Measurements from ENCODE around the gene SCT.

SCT gene

DNA sequence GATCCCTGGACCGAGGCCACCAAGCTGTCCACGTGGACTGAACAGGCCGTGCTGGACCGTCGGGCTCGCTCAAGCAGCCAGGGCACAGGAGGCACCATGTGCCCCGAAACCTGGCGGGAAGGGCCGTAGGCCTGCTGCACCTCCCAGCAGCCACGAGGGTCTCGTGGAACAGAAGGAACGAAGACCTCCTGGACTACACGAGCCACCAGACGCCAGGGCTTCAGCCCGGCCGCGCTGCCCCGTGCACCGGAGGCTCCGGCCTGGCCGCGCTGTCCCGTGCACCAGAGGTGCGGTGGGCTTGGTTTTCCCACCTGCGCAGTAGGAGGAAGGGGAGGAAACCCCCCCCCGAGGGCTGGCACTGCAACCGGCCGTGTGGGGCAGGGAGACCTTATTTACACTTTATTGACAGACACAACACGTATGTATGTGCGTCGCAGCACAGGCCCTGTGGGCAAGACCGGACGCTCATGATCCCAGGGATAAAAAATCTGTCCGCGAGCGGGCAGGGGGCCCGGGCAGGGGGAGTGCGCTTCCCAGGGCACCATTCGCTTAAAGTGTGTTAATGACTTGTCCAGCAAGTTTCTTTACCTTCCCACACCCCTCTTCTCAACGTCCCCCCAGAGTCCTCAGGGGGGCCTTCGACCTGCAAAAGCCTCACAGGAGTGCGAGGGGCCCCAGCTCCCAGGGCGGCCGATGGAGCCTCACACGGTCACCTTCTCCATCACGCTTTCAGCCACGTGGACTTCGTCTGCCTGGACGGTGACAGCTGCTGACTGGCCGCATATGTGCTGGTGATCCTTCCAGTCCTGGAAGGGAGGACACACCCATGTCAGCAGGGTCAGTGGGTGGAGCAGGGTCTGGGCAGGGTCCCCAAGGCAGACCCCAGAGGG is 17.1 kb upstream of the SCT start:
- no peak for DNase-seq

DNA sequence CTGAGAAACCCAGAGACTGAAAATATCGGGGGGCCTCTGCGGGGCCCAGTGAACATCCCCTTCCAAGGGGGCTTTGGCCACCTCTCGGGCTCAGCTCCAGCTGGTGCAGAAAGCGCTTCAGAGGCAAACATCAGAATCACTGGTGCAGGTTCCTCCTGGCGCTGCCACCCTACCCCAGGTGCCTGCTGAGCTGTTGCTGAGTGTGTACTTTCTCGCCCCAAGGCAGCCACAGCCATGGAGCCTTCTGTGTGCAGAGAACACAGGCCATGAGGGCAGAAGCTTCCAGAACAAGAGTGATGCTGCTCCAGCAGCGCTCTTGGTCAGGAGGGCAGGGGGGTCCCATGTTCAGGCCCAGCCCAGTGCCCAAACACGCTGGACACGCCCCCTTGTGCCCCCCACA is 16.4 kb upstream of the SCT start:
- DNase-seq: no peak

DNA sequence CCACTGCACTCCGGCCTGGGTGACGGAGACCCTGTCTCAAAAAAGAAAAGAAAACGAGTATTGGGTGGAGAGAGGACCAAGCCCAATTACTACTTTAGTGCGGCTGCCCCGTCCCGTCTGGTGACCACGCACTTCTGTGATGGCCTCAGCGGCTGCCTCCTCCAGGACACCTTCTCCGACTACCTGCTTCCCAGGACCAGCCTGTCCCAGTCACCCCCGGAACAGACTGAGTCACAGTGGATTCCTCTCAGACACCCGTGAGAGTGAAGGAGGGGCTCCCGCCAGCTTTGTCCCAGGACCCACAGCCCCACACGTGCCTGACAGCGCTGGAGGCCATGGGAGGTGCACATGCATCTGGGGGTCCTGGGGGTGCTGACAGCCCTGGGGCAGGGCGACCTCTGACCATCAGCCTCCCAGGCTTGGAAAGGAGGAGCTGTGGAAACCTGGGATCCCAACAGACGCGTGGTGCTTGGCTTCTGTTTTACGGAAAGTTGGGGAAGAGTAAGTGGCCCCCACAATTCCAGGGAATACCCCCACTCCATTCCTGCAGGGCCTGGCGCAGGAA is 14.9 kb upstream of the SCT start:
- no peak for DNase-seq

DNA sequence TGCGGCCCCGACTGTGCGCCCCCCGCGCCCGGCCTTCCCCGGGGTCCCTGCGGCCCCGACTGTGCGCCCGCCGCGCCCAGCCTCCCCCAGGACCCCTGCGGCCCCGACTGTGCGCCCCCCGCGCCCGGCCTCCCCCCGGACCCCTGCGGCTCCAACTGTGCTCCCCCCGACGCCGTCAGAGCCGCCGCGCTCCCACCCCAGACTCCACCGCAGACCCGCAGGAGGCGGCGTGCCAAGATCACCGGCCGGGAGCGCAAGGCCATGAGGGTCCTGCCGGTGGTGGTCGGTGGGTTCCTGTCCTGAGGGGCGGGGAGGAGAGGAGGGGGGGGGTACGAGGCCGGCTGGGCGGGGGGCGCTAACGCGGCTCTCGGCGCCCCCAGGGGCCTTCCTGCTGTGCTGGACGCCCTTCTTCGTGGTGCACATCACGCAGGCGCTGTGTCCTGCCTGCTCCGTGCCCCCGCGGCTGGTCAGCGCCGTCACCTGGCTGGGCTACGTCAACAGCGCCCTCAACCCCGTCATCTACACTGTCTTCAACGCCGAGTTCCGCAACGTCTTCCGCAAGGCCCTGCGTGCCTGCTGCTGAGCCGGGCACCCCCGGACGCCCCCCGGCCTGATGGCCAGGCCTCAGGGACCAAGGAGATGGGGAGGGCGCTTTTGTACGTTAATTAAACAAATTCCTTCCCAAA is 13.2 kb upstream of the SCT start:
- no peak for DNase-seq

DNA sequence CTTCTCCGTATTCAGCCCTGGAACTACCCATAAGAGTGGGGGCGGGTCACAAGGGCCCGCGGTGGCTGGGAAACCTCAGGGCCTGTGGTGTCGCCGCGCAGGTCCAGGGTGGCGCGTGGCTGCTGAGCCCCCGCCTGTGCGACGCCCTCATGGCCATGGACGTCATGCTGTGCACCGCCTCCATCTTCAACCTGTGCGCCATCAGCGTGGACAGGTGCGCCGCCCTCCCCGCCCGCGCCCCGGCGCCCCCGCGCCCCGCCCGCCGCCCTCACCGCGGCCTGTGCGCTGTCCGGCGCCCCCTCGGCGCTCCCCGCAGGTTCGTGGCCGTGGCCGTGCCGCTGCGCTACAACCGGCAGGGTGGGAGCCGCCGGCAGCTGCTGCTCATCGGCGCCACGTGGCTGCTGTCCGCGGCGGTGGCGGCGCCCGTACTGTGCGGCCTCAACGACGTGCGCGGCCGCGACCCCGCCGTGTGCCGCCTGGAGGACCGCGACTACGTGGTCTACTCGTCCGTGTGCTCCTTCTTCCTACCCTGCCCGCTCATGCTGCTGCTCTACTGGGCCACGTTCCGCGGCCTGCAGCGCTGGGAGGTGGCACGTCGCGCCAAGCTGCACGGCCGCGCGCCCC is 12.5 kb upstream of the SCT start:
- no peak for DNase-seq

DNA sequence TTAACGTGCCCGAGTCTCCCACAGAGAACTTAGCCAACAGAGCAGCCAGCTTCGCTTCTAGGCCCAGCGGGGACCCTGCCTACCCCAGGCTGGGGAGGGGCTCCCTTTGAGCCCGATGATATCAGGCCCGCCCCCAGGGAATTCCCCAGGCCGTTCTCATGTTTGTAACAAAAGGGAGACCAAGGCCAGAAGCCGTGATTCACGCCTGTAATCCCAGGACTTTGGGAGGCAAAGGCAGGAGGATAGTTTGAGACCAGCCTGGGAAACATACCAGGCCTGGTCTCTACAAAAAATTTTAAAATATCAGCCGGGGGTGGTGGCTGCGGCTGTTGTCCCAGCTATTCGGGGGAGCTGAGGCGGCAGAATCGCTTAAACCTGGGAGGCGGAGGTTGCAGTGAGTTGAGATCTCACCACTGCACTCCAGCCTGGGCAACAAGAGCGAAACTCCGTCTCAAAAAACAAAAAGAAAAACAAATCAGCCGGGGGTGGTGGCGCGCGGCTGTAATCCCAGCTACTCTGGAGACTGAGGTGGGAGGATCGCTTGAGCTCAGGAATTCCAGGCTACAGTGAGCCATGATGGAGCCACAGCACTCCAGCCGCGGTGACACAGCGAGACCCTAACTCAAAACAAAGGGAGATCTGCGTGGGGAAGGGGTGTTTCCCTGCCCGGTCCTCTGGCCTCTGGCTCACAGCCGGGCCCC is 11.8 kb upstream of the SCT start:
- DNase-seq: no peak

DNA sequence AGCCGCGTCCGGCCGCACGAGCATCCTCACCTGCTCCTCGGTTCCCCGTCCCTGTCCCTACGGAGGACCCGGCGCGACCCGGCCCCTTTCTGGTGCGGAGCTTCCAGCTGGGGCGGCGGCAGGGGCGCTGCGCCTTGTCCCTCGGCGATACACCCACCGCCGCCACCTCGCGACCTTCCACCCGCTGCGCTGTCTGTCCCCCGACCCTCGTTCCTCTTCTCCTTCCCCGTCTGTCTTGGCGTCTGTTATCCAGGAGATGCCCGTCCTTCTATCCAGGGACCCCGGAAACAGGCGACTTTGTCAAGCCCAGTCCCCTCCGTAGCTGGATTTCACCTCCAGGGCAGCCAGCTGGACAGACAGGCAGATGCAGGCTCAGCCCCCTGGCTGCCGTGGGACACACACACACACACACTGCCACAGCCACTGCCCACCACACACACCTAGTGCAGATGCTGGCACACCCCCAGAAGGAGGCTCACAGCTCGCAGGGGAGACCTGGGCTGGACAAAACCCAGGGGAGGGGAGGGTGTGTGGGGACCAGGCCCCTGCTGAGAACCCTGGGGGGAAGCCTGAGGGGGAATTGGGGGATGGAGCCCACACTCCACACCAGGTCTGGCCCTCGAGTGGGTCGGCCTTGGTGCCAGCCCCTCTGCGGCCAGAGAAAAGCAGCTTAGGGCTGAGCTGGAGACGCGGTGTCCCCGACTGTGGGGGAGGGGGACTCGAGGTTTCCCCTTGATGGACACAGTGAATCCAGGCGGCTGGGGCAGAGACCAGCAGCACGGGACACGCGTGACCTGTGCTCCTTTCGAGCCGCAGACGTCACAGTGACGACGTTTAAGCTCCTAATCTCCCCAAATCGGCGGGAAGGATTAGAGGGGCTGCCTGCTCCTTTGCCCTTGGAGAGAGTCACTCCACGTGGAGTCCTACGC is 10.9 kb upstream of the SCT start:
- no peak for DNase-seq

DNA sequence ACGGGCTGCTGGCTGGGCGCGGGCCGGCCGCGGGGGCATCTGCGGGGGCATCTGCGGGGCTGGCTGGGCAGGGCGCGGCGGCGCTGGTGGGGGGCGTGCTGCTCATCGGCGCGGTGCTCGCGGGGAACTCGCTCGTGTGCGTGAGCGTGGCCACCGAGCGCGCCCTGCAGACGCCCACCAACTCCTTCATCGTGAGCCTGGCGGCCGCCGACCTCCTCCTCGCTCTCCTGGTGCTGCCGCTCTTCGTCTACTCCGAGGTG is 10.3 kb upstream of the SCT start:
- no peak for DNase-seq

DNA sequence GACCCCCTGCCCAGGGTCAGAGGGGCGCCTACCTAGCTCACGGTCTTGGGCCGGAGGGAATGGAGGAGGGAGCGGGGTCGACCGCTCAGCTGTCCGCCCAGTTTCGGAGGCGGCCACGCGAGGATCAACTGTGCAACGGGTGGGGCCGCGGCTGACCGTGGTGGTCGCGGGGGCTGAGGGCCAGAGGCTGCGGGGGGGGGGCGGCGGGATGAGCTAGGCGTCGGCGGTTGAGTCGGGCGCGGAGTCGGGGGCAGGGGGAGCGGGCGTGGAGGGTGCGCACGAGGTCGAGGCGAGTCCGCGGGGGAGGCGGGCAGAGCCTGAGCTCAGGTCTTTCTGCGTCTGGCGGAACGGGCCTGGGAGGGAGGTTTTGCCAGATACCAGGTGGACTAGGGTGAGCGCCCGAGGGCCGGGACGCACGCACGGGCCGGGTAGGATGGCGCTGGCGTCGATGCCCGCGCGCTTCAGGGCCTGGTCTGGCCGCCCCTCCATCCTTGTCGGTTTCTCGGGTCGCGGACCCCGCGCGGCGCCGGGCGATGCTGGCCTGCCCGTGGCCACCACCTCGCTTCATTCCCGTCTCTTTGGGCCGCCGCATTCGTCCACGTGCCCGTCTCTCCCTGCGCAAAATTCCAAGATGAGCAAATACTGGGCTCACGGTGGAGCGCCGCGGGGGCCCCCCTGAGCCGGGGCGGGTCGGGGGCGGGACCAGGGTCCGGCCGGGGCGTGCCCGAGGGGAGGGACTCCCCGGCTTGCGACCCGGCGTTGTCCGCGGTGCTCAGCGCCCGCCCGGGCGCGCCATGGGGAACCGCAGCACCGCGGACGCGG is 9.7 kb upstream of the SCT start, which contains the start of gene DRD4:
Gene DRD4 (plus strand): TSS at position 759 of the 822 bp plus-strand sequence. CDS start 36 bp downstream, at position 795.
- no peak for DNase-seq

DNA sequence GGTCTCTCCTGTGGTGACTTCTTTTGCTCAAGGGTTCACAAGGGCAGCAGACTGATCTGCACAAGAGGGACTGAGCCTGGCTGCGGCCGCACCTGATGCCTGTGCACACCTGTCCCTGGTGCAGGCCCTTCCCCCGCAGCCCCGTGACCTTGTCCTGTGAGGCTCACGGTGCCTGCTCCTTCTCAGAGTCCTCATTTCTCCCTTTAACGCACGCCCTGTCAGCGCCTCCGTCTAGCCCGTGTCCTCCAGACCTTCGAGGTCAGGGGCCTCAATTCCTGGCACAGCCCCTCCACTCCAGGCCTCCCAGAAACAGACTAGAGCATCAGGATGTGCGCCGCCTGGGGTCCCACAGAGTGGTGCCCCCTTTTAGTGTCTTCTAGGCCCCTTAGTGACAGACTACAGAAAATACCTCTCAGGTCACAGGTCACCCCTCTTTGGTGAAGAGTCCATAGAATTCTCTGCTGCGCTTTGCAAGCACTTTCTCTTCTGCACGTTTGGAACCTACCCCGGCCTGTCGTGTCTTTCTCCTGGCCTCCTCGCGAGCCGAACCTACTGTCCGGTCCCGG is 9.0 kb upstream of the SCT start:
- DNase-seq: no peak

DNA sequence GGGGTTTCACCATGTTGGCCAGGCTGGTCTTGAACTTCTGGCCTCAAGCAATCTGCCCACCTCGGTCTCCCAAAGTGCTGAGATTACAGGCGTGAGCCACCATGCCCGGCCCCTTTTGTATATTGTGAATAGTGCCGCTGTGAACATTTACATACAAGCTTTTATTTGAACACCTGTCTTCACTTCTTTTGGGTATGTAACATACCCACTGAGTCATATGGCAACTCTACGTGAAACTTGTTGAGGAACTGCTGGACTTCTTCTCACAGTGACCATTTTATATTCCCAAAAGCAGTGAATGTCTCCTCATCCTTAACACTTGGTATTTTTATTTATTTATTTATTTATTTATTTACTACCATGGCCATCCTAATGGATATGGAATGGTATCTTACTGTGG is 3.9 kb upstream of the SCT start:
- DNase-seq: no peak

DNA sequence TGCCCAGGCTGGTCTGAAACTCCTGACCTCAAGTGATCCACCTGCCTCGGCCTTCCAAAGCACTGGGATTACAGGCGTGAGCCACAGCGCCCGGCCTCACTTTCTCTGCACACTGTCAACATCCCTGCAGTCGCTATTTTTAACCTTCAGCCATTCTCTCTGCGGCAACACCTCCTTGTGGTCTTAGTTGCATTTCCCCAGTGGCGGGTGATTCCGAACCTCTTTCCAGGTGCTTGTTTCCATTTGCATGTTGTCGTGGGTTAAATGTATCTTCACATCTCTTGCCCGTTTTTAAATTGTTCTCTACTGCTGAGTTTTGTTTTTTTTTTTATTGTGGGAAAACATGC is 2.2 kb upstream of the SCT start:
- no peak for DNase-seq

DNA sequence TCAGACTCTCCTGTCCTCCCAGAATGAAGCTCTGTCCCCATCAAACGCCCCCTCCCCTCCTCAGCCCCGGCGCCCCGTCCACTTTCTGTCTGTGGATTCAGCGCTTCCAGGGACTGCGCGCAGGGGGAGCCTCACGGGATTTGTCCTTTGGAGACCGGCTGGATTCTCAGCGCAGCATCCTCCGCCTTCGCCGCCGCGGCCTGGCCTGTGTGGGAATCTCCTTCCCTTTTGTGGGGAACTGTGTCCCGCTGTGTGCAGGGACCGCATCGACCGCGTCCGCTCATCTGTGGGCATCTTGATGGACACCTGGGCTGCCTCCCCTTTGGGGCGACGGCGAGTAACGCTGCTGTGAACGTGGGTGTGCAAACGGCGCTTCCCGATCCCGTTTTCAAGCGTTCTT is 1.1 kb upstream of the SCT start:
- no peak for DNase-seq

DNA sequence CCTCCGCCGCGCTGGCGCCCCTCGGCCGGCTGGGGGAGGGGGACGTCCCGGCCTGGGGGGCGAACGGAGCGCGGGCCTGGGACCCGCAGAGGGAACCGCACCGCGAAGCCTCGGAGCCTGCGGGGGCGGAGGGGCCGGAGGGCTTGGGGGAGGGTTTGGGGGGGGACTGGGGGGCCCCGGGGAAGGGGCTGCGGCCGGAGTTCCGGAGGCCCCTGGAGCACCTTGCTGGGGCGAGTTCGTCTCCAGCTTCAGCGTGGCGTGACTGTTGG is 261 bp upstream of the SCT start:
- DNase-seq: no peak

DNA sequence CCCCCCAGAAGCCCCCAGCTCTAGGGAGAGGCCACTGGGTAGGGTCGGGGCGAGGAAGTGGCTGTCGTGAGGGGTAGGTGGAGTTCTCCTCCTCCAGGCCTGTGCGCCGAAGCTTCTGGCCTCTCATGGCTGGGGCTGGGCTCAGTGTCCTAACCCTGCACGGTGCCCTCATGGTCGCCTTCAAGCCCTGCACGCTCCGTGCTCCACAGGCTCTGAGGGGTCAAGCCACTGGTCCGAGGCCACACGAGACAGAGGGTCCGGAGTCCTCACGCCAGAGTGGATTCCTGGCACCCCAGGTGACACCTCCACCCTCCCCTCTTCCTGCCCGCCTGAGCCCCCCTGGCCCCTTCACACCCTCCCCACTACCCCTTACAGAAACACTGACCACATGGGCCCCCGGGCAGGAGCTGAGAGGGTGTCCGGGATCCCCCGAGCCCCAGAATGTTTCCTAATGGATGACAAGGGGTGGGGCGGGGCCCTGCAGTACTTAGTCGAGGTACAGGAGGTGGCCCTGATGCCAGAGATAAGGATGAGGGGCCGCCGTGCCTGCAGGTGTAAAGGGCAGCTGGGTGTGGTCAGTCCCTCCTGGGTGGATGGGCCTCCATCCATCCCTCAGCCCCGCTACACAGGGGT is 1.2 kb downstream of the SCT start:
- DNase-seq: no peak

DNA sequence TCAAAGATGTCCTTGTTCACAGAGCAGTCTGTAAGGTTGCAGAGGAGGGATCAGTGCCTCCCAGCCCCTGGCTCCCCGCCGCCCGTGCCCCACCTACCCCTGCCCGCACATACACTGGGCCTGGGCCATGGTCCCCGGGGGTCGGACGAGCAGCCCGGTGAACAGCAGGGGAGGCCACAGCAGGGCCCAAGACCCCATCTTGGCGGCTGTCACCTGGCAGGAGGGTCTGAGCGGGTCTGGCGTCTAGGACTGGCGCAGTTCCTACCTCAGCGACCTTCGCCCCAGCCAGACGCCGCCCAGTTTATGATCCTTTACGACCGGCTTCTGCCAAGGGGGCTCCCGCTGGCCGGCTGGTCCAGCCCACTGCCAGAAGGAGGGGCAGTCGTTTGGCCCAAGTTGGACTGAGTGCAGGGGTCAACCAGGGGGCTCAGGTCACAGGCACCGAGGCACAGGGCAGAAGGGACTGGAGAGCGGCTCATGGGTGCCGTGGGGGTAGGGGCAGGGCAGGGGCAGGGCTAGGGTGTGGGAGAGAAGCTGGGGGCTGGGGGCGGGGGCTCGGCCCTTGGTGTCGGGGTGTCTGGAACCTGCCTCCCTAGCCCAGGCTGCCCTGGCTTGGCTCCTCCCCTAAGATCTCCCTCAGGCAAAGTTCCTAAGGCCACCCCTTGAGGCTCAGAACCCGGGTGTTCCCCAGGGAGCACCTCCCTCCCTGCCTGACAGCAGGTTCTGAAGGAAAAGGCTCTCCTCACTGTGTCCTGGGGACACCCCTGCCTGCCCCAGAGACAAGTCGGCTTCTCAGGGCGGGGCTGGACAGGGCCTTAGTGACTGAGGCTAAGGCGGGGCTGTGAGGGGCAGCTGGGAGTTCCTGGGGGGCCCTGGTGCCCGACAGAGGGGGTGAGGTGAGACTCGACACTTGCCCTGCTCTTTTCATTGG is 2.0 kb downstream of the SCT start, which contains the start of gene CDHR5:
Gene CDHR5 (minus strand): TSS at position 251 of the 931 bp plus-strand sequence. CDS start 53 bp downstream, at position 198.
- DNase-seq: no peak

DNA sequence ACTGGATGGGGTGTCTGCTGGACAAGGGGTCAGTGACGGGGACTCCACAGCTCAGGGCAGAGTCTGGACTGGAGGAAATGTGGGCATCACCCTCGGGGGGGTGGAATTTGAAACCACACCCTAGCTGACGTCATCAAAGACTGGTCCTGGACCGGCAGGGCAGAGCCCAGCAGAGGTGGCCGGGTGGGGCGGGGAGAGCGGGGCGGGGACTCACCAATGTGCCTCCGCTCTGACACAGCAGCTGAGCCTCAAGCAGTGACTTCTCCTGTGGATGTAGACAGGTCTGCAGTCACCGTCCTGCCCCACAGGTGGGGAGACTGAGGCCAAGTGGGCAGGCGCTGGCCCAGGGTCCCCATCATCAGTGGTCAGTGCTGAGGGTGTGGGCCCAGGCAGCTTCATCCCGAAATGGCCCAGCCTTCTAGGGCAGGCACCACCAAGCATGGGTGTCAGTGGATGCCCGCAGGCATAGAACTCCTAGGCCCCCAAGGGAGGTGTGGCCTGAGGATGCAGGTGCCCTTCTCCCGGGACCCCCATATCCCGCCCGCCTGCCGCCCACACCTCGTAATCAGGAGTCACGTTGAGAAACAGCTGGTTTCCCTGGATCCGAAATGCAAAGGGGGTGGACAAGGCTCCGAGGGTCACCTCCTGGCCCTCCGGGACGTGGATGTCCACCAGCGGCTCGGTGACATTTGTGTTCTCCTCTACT is 2.8 kb downstream of the SCT start:
- DNase-seq: no peak

DNA sequence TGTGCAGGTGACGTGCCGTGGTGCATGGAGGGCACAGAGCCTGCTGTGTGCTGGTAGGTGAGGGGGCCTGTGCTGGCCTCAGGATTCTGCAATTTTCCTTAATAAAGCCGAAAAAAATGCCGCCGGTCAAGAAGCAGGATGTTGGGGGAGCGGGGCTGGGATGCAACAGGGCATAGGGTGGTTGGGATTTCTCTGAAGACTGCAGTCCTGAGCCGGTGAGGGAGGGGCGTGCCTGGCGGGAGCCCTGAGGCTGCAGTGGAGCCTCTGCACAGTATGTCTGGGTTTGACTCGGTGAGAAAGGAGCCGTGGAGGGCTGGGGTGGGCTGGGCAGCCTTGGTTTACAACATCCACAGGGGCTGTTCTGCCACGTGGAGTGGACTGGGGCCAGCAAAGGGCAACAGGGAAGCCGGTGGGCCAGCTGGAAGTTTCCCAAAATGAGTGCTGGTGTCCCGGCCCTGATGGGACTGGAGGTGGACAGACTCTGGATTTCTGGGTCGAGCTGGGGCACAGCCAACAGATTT is 3.6 kb downstream of the SCT start:
- DNase-seq: no peak
